Measurements from ENCODE around the gene LENG1.
A peak's percentile ranks its signal among the peaks of the same experiment; 100 is the strongest.

LENG1 gene

DNA sequence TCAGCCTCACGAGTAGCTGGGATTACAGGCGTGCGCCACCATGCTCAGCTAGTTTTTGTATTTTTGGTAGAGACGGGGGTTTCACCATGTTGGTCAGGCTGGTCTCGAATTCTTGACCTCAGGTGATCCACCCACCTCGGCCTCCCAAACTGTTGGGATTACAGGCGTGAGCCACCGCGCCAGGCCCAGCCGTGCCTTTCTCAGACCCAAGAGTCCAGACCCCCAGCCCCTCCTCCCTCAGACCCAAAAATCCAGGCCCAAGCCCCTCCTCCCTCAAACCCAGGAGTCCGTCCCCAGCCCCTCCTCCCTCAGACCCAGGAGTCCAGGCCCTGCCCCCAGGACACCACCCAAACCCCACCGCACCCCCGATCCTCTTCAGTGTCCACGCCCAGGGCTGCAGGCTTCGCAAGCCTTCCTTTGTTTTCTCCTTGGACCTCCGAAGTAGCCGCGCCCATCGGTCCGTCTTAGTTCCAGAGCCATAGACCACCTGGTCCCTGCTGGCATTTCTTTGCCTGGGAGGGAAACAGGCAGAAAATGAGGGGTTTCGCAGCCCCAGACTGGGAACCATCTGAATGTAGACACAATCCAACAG is 9.7 kb upstream of the LENG1 start:
- no peak for DNase-seq (ENCODE audit: low read depth)
- TF ChIP-seq, protein P1, sequence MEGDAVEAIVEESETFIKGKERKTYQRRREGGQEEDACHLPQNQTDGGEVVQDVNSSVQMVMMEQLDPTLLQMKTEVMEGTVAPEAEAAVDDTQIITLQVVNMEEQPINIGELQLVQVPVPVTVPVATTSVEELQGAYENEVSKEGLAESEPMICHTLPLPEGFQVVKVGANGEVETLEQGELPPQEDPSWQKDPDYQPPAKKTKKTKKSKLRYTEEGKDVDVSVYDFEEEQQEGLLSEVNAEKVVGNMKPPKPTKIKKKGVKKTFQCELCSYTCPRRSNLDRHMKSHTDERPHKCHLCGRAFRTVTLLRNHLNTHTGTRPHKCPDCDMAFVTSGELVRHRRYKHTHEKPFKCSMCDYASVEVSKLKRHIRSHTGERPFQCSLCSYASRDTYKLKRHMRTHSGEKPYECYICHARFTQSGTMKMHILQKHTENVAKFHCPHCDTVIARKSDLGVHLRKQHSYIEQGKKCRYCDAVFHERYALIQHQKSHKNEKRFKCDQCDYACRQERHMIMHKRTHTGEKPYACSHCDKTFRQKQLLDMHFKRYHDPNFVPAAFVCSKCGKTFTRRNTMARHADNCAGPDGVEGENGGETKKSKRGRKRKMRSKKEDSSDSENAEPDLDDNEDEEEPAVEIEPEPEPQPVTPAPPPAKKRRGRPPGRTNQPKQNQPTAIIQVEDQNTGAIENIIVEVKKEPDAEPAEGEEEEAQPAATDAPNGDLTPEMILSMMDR (IDR thresholded peaks at IDR 0.05; ENCODE audit: control insufficient read depth, extremely low read depth, insufficient read depth): no peak
- H3K4me3 ChIP-seq (ENCODE audit: low read depth, low read length): no peak overlapping the region

DNA sequence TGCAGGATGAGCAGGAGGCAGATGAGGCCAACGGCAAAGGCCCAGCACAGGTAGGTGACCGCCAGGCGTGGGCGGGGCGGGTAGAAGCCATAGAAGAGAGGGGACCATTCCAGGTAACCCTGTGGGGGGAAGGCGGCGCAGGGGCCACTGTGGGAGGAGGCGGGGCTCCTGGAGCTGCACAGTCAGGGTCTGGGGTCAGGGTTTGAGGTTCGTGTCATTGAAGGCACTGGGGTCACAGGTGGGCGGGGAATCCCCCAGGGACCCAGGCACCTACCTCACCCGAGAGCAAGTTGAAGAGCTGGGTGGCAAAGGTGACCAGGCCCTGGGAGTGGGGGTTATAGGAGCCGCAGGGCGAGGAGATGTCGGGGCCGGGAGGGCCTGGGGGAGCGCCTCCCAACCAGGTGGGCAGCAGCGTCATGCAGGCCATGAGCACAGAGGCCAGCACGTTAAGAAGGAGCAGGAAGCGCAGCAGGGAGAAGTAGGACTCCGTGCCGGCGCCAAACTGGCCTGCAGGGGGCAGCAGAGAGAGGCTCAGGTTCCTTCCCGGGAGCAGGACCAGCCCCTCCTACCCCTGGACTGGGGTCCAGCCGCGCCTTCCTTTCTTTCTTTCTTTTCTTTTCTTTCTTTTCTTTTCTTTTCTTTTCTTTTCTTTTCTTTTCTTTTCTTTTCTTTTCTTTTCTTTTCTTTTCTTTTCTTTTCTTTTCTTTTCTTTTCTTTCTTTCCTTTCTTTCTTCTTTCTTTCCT is 8.8 kb upstream of the LENG1 start:
- H3K4me3 ChIP-seq (ENCODE audit: low read depth, low read length): no peak overlapping the region
- DNase-seq (ENCODE audit: low read depth): no peak
- TF ChIP-seq, protein P1 (IDR thresholded peaks at IDR 0.05; ENCODE audit: control insufficient read depth, extremely low read depth, insufficient read depth): peak; percentile 93

DNA sequence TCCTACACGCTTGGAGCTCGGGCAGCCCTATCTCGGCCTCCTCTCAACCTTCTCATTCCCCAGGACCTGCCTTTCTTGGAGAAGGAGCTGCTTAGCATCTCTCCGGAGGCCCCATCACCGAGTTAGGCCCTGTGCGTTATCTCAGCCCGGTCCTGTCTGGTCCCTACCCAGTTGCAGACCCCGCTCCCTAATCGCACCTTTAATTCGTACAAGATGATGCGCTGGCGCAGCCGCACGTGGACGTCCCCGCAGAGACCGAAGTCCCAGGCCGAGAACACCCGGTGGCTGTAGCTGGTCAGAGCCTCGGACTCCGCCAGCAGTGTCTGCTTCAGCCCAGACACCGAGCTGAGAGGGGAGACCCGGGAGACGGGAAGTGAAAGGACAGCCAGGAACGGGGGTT is 5.7 kb upstream of the LENG1 start:
- no peak for DNase-seq (ENCODE audit: low read depth)
- H3K4me3 ChIP-seq (ENCODE audit: low read depth, low read length): no peak overlapping the region
- TF ChIP-seq, protein P1 (IDR thresholded peaks at IDR 0.05; ENCODE audit: control insufficient read depth, extremely low read depth, insufficient read depth): no peak

DNA sequence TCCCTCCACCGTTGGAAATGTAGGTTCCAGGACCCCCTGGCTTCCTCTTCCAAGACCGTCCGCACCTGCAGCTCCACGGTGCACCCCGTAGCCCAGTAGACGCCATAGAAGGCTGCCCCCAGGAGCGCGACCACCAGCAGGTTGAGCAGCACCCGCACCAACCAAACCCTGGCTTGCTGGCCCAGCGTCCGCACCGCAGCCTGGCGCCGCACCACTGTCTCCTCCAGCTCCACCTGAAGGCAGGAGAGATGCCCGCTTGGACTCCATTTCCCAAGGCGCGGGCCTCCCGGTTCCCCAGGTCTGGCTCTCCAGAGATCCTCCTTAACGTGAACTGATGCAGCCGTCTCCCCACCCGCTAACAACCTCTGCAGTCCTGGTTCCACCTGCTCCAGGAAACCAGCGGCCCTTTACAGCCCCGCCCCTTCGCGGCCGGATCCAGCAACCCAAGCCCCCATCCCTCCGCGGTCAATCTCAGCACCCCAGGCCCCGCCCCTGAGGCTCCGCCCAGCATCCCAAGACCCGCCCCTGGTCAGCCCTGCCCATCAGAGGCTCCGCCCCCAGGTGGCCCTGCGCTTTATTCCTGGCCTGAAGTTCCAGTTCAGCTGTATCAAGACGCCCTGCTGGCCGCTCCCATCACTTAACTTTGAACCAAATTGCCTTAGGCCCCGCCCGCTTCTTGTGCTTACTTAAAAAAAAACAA is 5.0 kb upstream of the LENG1 start:
- DNase-seq (ENCODE audit: low read depth): no peak

DNA sequence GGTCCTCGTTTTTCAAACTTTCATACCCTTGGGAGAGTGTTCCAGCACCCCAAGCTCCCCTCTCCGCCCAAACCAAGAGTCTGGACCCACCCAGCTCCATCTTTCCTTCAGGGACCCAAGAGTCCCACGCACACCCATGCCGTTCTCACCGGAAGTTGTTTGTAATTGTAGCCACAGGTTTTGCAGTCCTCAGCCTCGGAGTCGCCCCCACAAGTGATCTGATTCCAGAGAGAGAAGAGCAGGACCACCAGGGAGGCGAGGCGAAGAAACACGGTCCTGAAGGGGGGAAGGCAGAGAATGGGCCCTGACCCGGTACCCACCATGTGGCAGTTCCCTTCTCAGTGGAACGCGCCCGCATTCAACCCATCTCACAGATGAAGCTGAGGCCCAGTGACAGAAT is 3.4 kb upstream of the LENG1 start:
- DNase-seq (ENCODE audit: low read depth): no peak
- peak overlapping the region; percentile 39 for H3K4me3 ChIP-seq (ENCODE audit: low read depth, low read length)
- TF ChIP-seq, protein P1 (IDR thresholded peaks at IDR 0.05; ENCODE audit: control insufficient read depth, extremely low read depth, insufficient read depth): no peak

More for the DNA sequence above, 5.0 kb upstream of the LENG1 start:
- TF ChIP-seq, protein P1 (IDR thresholded peaks at IDR 0.05; ENCODE audit: control insufficient read depth, extremely low read depth, insufficient read depth): no peak
- no peak overlapping the region for H3K4me3 ChIP-seq (ENCODE audit: low read depth, low read length)

DNA sequence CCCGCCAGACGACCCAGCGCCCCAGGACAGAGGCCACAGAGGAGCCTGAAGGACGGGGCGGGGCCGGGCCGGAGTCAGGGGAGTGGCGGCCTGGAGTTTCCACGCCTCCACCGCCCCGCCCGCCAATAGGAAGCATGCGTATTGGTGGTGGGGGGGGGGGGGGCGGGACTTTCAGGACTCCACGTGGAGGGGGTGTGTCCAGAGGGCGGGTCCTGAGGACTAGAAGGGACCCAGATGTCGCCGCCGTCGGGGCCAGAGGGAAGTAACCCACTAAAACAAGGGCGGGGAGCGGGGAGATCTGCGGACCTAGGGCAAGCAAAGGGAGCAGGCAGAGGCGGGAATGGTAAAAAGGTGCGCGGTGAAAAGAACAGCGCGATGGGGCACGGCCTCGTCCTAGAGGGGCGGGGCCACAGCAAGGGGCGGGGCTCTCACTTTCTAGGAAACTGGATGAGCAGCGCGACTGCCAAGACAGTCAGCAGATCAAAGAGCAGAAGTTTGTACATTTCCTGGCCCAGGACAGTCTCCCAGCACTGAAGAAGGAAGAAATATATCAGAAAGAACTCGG is 2.8 kb upstream of the LENG1 start:
- H3K4me3 ChIP-seq (ENCODE audit: low read depth, low read length): peak overlapping the region; percentile 39
- TF ChIP-seq, protein P1 (IDR thresholded peaks at IDR 0.05; ENCODE audit: control insufficient read depth, extremely low read depth, insufficient read depth): no peak
- peak; percentile 68 for DNase-seq (ENCODE audit: low read depth)
